Activated CD8-positive, alpha-beta memory T cell treated with anti-CD3 and anti-CD28 coated beads, Interleukin-2, amount 50 U/mL, for 48 hours (primary cell): ENCODE results near the gene MYBPC1.
"Not testable (repeated sequence)": the region's sequence is repeated elsewhere in the genome, so short reads cannot be mapped to it uniquely, and the experiment has no call there.

Experiments used
- DNase-seq: peaks from one replicate; pipeline ENCODE4 v3.0.0-alpha.2; 2020

MYBPC1 gene, protein sequence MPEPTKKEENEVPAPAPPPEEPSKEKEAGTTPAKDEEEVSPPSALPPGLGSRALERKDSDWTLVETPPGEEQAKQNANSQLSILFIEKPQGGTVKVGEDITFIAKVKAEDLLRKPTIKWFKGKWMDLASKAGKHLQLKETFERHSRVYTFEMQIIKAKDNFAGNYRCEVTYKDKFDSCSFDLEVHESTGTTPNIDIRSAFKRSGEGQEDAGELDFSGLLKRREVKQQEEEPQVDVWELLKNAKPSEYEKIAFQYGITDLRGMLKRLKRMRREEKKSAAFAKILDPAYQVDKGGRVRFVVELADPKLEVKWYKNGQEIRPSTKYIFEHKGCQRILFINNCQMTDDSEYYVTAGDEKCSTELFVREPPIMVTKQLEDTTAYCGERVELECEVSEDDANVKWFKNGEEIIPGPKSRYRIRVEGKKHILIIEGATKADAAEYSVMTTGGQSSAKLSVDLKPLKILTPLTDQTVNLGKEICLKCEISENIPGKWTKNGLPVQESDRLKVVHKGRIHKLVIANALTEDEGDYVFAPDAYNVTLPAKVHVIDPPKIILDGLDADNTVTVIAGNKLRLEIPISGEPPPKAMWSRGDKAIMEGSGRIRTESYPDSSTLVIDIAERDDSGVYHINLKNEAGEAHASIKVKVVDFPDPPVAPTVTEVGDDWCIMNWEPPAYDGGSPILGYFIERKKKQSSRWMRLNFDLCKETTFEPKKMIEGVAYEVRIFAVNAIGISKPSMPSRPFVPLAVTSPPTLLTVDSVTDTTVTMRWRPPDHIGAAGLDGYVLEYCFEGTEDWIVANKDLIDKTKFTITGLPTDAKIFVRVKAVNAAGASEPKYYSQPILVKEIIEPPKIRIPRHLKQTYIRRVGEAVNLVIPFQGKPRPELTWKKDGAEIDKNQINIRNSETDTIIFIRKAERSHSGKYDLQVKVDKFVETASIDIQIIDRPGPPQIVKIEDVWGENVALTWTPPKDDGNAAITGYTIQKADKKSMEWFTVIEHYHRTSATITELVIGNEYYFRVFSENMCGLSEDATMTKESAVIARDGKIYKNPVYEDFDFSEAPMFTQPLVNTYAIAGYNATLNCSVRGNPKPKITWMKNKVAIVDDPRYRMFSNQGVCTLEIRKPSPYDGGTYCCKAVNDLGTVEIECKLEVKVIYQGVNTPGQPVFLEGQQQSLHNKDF

DNA sequence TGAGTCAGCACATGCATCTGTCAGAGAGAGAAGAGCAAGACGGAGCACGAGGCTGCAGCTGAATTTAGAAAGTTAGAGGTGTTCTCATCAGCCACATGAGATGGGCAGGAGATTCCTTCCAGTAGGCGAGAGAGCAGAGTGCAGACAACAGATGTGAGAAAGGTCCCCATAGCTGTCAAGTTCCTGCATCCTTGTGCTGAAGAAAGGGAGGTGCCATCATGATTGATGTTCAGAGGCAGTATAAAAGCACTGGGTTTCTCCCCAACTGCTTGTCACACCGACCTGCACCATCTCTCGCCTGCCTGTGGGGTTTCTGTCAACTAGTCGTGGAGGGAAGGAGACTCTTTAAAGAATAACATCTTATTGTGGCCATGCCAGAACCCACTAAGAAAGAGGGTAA lies at the start of gene MYBPC1:
Gene MYBPC1, plus strand, starts transcription at position 272 of the 400 bp plus-strand sequence. Its CDS starts 100 bp downstream, at position 372.
- no peak for DNase-seq

DNA sequence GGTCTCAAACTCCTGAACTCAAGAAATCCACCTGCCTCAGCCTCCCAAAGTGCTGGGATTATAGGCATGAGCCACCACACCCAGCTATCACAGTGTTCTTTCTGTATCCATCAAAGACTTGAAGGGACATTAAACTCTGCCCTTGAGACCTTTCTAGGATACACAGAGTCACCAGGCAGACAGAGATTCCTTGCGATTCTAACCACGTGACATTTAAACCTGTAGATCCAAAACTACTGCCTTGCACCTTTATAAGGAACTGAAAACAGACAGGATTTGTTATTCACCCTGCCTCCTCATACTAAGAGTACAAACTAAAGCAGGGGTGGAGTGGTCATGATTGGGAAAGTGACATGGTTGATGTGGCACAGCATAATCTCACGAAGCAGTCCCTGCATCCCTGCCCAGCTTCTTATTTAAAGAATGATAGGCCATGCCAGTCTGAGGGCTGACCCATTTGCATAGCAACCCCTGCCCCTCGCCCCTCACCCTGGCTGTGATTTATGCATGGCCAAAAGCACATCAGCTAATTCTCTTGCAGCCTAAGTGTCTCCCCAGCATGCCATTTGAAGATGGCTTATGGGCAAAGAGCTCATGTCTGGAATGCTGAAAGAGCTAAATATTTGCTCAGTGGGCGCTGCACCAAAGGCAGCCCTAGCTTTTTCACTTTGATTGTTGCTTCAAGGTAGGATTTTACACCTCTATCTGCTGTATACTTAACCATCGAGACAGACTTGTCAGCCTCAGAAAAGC lies 43.2 kb upstream of the MYBPC1 start:
- DNase-seq: no peak

DNA sequence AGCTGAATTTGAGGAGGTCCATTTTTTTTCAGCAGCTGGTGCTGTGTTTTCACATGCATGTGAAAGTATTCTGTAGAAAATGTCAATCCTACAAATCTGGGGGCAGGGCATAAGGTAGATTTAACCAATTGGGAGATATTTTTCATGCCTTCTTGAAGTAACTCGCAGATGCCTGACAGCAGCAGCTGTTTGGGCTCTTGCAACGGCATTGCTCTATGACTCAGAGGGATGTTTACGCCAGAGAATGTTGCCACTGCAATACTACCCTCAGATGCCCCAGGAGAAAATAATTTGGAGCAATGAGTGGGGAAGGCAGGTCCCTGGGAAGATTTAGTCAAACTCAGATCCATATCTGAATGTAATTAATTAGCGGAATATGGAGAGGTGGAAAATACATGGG lies 42.5 kb upstream of the MYBPC1 start:
- no peak for DNase-seq

DNA sequence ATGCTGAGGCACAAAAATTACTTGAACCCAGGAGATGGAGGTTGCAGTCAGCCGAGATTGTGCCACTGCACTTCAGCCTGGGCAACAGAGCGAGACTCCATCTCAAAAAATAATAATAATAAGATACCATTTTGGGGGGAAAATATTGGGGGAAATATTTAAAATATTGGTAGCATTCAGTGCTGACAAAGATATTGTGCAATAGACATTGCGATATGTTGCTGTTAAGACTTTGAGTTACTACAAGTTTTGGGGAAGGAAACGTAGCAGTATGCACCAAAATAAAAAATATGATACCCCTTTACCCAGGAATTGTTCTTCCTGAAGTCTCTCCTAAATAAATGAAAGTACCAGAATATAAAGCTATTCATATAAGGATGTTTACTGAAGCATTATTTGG lies 37.7 kb upstream of the MYBPC1 start:
- no peak for DNase-seq

DNA sequence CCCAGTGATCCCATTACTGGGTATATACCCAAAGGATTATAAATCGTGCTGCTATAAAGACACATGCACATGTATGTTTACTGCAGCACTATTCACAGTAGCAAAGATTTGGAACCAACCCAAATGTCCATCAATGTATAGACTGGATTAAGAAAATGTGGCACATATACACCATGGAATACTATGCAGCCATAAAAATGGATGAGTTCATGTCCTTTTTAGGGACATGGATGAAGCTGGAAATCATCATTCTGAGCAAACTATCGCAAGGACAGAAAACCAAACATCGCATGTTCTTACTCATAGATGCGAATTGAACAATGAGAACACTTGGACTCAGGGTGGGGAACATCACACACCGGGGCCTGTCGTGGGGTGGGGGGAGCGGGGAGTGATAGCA lies 36.0 kb upstream of the MYBPC1 start:
- not testable (repeated sequence) for DNase-seq

DNA sequence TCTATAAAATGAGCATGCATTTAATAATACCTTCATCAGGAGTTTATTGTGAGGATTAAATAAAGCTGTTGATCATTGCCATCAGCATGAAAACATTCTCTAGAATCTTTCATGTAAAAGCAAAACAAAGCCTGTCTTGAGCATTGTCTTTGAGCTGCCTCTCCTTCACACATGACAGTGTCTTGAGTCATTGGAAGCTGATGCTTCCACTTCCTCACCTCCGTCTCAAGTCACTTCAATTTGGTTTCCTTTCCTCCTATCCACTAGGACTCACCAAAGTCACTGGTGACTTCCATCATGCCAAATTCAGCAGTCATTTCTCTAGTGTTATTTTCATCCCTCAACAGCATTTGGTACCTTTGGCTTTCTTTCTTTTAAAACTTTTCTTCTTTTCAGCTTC lies 31.6 kb upstream of the MYBPC1 start:
- no peak for DNase-seq

DNA sequence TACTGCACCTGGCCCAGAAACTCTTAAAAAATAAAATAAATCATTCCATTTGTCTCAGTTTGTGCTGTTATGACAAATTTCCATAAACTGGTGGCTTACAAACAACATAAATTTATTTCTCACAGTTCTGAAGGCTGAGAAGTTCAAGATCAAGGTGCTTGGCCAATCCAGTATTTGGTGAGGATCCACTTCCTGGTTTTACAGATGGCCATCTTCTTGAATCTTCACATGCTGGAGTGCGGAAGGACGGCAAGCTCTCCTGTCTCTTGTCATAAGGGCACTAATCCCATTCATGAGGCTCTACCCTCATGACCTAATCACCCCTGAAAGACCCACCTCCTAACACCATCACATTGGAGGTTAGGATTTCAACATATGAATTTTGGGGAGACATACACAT lies 29.9 kb upstream of the MYBPC1 start:
- no peak for DNase-seq

DNA sequence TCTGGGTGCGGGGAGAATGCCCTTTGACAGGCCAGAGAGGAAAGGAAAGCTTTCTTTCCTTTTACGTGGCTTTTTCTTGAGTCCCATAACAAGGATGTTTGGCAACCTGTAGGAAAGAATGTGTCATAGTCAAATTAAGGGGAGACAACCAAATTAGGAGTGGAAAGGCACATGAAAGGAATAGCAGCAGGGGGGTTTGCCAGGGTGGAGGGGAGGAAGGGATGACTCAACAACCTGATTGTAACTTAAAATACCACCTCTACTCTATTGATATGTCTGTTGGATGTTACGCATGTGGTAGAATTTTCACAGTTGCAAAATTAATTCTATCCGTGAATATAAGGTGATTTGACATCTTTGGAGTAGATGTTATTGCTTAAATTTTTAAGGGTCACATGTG lies 28.5 kb upstream of the MYBPC1 start:
- no peak for DNase-seq

DNA sequence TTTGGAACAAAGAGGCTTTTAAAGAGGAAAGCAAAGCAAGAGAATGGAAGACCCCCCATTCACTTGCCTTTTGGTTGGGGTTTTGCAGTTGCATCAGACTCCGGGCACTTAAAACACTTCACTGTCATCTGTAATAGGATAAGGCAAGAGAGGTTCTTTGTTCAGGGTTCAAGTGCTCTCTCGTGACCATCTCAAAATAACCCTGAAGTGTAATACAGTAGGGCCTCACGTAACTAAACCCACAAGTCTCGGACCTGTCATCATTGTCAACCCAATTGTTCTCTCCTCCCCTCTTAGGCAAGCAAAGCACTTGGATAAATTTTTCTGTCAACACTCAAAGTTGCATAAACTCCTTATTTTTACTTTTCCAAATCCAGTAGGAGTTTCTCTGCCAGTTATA lies 26.9 kb upstream of the MYBPC1 start:
- no peak for DNase-seq

DNA sequence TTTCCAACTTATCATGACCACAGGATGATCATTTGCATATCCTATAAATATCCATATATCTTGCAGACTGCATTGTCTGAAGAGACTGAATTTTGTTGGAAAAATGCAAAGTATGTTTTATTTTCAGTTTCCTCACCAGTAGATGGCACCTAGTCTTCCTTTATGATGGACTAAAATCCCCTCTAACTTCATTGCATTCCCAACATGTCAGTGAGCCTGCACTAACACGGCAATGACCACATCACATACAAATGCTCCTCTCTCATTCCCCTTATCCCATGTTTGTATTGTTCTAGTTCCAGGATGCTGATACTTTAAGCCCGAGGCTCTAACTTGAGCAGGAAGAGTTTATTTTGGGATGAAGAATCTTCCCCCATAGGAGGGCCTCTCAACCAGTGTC lies 24.7 kb upstream of the MYBPC1 start:
- no peak for DNase-seq

DNA sequence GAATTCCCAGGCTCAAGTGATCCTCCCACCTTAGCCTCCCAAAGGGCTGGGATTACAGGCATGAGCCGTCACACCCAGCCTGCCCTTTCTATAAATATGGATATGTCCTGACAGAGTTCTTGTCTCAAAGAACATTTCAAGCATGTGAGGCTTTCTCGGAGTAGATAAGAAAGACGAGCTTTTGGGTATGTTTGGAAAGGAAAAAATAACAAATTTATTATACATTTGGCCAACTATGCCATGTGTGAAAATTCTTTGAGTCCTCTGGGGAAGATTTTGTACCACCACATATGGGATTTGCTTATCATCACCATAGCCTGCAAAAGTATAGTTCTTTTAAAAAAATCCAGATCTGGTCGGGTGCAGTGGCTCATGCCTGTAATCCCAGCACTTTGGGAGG lies 23.7 kb upstream of the MYBPC1 start:
- DNase-seq: no peak

DNA sequence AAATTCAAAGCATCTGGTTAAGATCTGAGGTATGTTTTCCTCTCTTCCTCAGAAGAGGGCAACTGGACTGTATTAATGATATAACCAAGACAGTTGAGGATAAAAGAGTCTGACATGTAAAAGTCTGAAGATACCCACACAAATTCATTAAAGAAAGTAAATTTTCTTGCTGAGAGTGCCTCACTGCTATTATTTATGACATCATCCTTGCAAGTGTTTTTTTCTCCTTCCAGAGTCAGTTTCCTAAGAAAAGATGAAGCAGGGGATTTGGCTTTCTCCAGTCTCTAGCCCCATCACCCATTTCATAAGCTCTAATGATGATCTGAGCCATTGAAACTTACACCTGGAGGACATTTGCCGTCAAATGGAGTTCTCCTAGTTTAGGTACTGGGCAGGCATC lies 21.0 kb upstream of the MYBPC1 start:
- no peak for DNase-seq

DNA sequence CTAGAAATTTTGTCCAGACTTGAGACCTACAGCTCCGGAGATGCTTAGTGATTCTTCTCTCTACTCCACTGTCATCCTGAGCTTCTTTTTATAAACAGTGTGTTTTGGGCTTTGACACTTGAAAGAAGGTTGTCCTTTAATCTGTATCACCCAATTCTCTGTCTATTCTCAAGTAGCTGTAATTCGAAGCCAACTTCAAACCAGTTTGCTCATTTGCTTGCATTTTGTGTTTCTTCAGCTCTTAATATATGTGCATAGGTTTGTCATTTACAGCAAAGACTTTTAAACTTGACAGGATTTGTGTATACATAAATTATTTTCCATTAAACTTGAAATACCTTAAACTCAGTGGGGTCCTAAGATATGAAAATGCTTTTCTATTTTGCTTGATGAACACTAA lies 16.4 kb upstream of the MYBPC1 start:
- DNase-seq: no peak

DNA sequence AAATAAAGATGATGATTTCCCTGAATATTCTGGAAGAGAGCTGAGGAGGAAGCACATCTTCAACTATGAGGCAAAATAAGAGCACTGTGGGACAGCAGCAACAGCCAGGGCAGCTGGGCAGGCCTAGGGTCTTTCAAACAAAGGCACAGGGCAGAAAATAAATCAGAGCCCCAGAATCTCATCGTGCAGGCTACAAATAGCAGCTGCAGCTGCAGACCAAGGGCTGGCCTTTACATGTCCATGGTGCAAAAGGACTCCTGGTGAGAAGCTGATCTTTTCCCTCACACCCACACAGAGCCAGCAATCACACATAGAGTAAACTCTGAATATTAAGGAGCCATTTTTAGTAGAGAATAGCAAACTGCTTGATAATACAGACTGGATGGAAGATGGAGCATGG lies 13.6 kb upstream of the MYBPC1 start:
- no peak for DNase-seq

DNA sequence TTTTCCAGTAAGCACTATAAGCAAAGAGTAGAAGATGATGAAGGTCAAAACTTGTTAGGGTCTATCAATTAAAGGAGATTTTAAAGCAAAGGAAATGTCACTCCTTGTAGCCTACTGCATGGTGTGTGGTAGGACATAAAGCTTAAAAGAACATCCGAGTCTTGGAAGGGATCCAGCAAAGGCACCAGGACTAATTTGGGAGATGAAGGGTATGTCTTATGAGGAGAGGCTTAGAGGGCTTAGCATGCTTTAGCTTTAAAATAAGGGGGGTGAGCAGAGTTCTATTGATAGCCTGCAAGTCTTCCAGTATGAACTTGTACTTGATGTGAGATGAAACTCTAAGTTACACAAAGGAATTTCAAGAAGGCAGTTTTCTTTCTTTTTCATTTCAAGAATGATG lies 11.8 kb upstream of the MYBPC1 start:
- no peak for DNase-seq

DNA sequence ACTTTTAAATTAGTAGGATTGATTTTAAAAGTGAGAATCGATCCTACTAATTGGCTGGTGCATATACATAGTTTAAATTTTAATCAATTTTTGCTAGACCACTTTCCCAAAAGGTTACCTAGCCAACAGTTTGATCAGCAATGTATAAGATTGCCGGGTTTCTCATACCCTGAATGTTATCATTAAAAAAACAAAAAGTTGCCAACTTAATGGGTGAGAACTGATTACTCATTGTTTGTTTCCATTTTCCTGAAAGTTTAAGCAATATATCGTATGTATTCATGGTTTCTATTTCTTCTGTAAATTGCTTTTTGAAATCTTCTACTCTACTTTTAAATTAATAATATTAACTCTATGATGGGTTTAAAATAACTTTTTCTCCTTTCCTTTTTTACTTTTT lies 4.4 kb upstream of the MYBPC1 start:
- no peak for DNase-seq

DNA sequence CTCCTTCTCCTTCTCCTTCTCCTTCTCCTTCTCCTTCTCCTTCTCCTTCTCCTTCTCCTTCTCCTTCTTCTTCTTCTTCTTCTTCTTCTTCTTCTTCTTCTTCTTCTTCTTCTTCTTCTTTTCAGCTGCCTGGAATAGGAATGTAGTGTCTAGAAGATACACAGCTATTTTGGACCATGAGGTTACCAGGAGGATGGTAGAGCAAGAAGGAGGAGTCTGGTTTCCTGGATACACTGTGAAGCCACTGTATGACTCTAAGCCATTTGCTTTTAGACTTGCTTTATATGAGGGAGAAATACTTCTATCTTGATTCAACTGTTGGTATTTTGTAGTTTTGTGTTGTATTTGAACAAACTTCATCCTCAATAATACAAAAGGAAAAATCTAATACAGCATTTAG lies 3.0 kb upstream of the MYBPC1 start:
- DNase-seq: no peak

DNA sequence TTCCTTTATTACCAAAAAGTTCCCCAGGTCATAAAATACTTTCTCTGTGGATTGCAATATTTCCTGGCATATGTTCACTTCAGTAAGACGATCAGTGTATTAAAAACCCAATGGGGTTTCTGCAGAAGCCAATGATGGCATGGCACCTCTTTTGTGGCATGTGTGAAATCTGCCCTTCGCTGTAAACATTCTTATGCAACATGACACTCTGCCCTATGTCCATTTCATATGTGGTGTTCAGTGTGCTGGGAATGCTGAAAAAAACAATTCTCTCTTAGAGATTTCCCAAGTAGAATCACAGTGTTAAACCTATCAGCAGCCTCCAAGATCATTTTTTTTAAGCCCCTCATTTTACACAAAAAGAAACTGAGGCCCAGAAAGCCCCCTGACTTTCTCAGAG lies 2.3 kb upstream of the MYBPC1 start:
- no peak for DNase-seq

DNA sequence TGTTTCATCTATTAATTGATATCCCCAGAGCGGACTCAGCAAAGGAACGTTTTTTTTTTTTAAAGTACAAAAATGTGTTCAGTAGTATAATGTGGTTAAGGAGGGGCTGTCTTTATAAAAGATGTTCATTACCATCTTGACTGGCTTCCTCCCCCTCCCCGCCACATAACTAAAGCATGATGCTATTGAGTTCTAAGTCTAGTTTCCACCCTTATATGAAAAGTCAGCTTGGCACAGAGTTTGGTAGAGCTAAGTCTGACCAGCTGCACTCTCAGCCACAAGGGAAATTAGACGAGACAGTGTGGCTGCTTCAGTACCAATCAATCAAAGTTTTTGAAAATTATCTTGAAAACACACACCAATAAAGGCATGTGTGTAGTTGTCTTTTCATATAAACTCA lies 1.9 kb upstream of the MYBPC1 start:
- DNase-seq: no peak

DNA sequence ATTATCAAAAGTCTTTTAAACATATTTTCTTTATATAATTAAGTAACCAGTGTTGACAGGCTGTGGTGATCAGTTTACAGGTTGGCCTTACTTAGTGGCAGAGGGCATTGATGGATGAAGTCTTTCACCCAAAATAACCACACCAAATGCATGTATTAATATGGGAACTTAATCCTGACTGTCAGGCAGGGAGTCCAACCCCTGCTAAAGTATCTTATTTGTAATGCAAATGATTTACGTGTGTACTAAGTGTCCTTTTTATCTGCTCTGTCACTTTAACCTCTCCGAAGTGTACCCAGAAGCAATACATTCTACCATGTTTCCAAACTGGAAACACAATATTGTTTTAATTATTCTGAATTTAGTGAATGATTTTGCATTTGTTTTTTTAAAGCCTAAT lies 1.4 kb downstream of the MYBPC1 start:
- no peak for DNase-seq

DNA sequence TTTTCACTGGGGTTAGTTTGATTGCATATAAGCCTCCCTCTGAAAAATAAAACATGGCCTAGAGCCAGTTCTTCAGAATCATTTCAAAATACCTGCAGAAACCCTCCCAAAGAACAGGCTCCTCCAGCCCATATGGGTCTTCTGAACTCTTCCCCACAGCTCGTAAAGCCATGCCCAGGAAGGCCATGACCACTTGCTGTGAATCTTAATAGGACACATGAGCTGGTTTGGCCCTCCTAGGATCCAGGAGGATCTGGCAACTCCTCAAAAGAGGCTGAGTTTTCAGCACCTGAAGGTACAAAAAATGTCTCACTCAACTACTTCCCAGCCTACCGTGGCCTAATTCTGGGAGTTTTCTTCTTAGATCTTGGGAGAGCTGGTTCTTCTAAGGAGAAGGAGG lies 2.4 kb downstream of the MYBPC1 start:
- no peak for DNase-seq

DNA sequence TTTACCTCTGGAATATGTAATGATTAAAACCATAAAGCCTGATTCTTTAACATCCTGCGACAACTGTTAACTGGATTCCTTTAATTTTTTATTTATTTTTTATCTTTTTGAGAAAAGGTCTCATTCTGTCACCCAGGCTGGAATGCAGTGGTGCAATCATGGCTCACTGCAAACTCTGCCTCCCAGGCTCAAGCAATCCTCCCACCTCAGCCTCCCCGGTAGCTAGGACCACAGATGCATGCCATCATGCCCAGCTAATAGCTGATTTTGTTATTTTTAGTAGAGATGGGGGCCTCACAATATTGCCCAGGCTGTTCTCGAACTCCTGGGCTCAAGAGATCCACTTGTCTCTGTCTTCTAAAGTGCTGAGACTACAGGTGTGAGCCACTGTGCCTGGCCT lies 3.7 kb downstream of the MYBPC1 start:
- no peak for DNase-seq

DNA sequence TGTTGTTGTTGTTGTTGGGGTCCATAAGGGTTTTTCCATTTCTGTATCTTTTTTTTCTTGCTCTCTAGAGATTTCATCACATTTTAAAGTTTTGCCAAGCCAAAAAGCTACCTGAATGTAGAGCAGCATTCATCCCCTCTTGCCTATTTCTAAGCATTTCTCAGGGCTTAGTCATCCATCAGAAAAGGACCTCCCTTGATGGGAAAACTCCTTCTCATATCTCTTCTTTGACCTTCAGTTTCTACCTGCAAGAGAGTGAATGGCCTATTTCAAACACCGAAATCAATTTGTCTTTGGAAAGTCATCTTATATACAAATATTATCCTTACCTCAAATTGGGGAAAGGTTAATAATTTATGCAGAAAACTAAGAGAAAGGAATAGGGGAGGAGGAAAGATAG lies 4.5 kb downstream of the MYBPC1 start:
- DNase-seq: no peak
